Endothelial cell of umbilical vein (primary cell): Measurements from ENCODE around the gene LATS1. TPM values are rescaled to one million over a fixed set of nuclear protein-coding genes. Genes with fewer than 3 reads are reported as not detected.

Experiments used
- BruUV-seq: library from RNA; stranded (reverse); fragments of 400-500 nt; replicated peaks from 2 replicates; lab custom pipeline; 2021; lab: Mats Ljungman, UMichigan
- CTCF ChIA-PET: fragments of 300-600, 350-600 bp; sonication (Branson Sonifier 250); formaldehyde crosslinking; loops from one replicate; lab custom pipeline; 2021; ENCODE audit warnings: antibody characterized with exemption, inconsistent platforms; lab: Charles Lee
- POLR2A ChIA-PET: fragments of 300-600, 350-600 bp; sonication (Branson Sonifier 250); formaldehyde crosslinking; loops from one replicate; lab custom pipeline; 2021; ENCODE audit warnings: antibody characterized with exemption, inconsistent platforms; lab: Charles Lee
- DNase-seq: peaks from one replicate; pipeline ENCODE4 v3.0.0-alpha.2; 2011; ENCODE audit warnings: low read depth, low spot score
- FAIRE-seq: peaks from 2 replicates; lab custom pipeline; 2011; peaks lifted over from hg19 to GRCh38; lab: Jason Lieb, UNC
- H2AFZ ChIP-seq: 2 replicates; pipeline ENCODE4 v1.6.0; 2012; ENCODE audit warnings: low read depth, low read length, control low read depth, inconsistent platforms
- H3K27ac ChIP-seq: 2 replicates; pipeline ENCODE4 v1.5.1; 2011; ENCODE audit warnings: low read depth, mild to moderate bottlenecking, control low read depth, low read length, moderate library complexity; ENCODE audit not compliant: insufficient read depth
- H3K27me3 ChIP-seq, 2 experiments: 2 replicates each; pipeline versions ENCODE4 v1.6.0 to v1.6.1; 2011; ENCODE audit warnings: low read length in 2 of 2, mixed read lengths in 1 of 2; ENCODE audit not compliant: control insufficient read depth in 2 of 2, insufficient read depth in 2 of 2
- H3K36me3 ChIP-seq, 2 experiments: 2 replicates in 1 of 2; 3 replicates in 1 of 2; pipeline ENCODE4 v1.5.1; 2011; ENCODE audit warnings: low read length in 2 of 2, mild to moderate bottlenecking in 1 of 2, moderate library complexity in 1 of 2; ENCODE audit not compliant: control insufficient read depth in 2 of 2, insufficient read depth in 2 of 2; ENCODE audit errors: extremely low read depth in 1 of 2
- H3K4me1 ChIP-seq: 3 replicates; pipeline ENCODE4 v1.5.1; 2011; ENCODE audit warnings: mild to moderate bottlenecking, low read length; ENCODE audit not compliant: control insufficient read depth, insufficient read depth; ENCODE audit errors: extremely low read depth
- H3K4me2 ChIP-seq: 2 replicates; pipeline ENCODE4 v1.6.1; 2011; ENCODE audit warnings: low read length, control low read depth, mixed read lengths; ENCODE audit not compliant: insufficient read depth
- H3K4me3 ChIP-seq, 3 experiments: fragments of 200-600 bp in 1 of 3; sonication (generic), shearing (Covaris generic) in 1 of 3; replicated peaks in 1 of 3; 2 replicates each; pipeline ENCODE4 v1.5.1; 2011 to 2016; ENCODE audit warnings: control low read depth in 3 of 3, low read length in 3 of 3, mild to moderate bottlenecking in 2 of 3, inconsistent platforms in 1 of 3, low read depth in 1 of 3, moderate library complexity in 1 of 3; ENCODE audit not compliant: insufficient read depth in 1 of 3
- H3K79me2 ChIP-seq: 2 replicates; pipeline ENCODE4 v1.6.0; 2012; ENCODE audit warnings: low read length, inconsistent platforms; ENCODE audit not compliant: control insufficient read depth, insufficient read depth
- H3K9ac ChIP-seq: replicated peaks from 2 replicates; pipeline ENCODE3; 2011; ENCODE audit warnings: low read length, control low read depth; ENCODE audit not compliant: insufficient read depth; ENCODE audit errors: extremely low read depth
- H3K9me1 ChIP-seq: replicated peaks from 3 replicates; pipeline ENCODE4 v1.6.0; 2011; ENCODE audit warnings: mild to moderate bottlenecking, low read length; ENCODE audit not compliant: control insufficient read depth, insufficient read depth; ENCODE audit errors: extremely low read depth
- H3K9me3 ChIP-seq: replicated peaks from 2 replicates; pipeline ENCODE4 v1.5.1; 2012; ENCODE audit warnings: low read length, inconsistent platforms; ENCODE audit not compliant: control insufficient read depth, insufficient read depth
- H4K20me1 ChIP-seq: replicated peaks from 2 replicates; pipeline ENCODE3; 2011; ENCODE audit warnings: mild to moderate bottlenecking, low read length; ENCODE audit not compliant: control insufficient read depth, insufficient read depth; ENCODE audit errors: extremely low read depth
- CTCF ChIP-seq, 2 donors: IDR thresholded peaks; 1 replicate in 1 of 2; 2 replicates in 1 of 2; pipeline ENCODE4 v1.5.1; 2011; ENCODE audit warnings: low read length in 2 of 2, mild to moderate bottlenecking in 2 of 2, moderate library complexity in 2 of 2, control low read depth in 1 of 2, inconsistent platforms in 1 of 2, low read depth in 1 of 2; ENCODE audit not compliant: insufficient read depth in 1 of 2; ENCODE audit errors: extremely low read depth in 1 of 2
- EZH2 ChIP-seq: IDR thresholded peaks from 2 replicates; pipeline ENCODE4 v1.6.1; 2012; ENCODE audit warnings: borderline replicate concordance, low read depth, mild to moderate bottlenecking, moderate library complexity, low read length, inconsistent platforms; ENCODE audit not compliant: severe bottlenecking
- FOS ChIP-seq: IDR thresholded peaks from 2 replicates; pipeline ENCODE4 v1.6.1; 2011; ENCODE audit warnings: mild to moderate bottlenecking, low read length, moderate library complexity, borderline replicate concordance; ENCODE audit not compliant: insufficient read depth
- GATA2 ChIP-seq: IDR thresholded peaks from 2 replicates; pipeline ENCODE4 v1.7.0; 2011; ENCODE audit warnings: low read depth, mild to moderate bottlenecking, moderate library complexity, mixed read lengths, low read length; ENCODE audit not compliant: insufficient read length, insufficient read depth
- JUN ChIP-seq: IDR thresholded peaks from 2 replicates; pipeline ENCODE4 v1.6.1; 2011; ENCODE audit warnings: borderline replicate concordance, low read depth; ENCODE audit not compliant: insufficient read length, insufficient read depth
- MAX ChIP-seq: IDR thresholded peaks from 2 replicates; pipeline ENCODE4 v1.6.1; 2011; ENCODE audit not compliant: insufficient read depth, insufficient read length
- MYC ChIP-seq: IDR thresholded peaks from one replicate; pipeline ENCODE4 v1.6.1; 2011; ENCODE audit warnings: mild to moderate bottlenecking, low read depth, low read length
- POLR2A ChIP-seq: IDR thresholded peaks from 2 replicates; pipeline ENCODE4 v1.6.1; 2012; ENCODE audit warnings: low read depth, mild to moderate bottlenecking, control low read depth, low read length
- POLR2AphosphoS5 ChIP-seq: IDR thresholded peaks from 2 replicates; pipeline ENCODE4 v1.6.1; 2012; ENCODE audit warnings: low read depth, mild to moderate bottlenecking, control low read depth, low read length, moderate library complexity; ENCODE audit not compliant: insufficient read depth
- dilution Hi-C: fragments of 300-500 bp; cut with MboI; formaldehyde crosslinking; loops from one replicate; pipeline ENCODE4 v1.15.0; 2019; ENCODE audit warnings: low sequenced_read_pairs; ENCODE audit not compliant: extremely low pct_ligation_motif_present
- intact Hi-C: fragments of 100-400 bp; cut with micrococcal nuclease; formaldehyde crosslinking; loops from one replicate; pipeline ENCODE4 v1.10.0; 2022
- polyA plus RNA-seq, 4 experiments: library from polyadenylated mRNA; depleted of rRNA in 3 of 4; stranded (reverse) in 3 of 4; unstranded in 1 of 4; fragments of >200 nt; gene quantifications; 2 replicates each; pipeline versions ENCODE4 v1.2.1 to v1.2.3, GENCODE V29; 2011 to 2012; ENCODE audit warnings: missing spikeins in 1 of 4
- total RNA-seq: library from RNA; stranded (reverse); gene quantifications from 2 replicates; pipeline ENCODE4 v1.2.3, GENCODE V29; 2021

The LATS1 gene
- total and polyA plus RNA-seq, 2 donors (not counting 3 experiments of a cell fraction or from before 2014, with no cell fraction given): 8.4 to 27.6 TPM

DNA sequence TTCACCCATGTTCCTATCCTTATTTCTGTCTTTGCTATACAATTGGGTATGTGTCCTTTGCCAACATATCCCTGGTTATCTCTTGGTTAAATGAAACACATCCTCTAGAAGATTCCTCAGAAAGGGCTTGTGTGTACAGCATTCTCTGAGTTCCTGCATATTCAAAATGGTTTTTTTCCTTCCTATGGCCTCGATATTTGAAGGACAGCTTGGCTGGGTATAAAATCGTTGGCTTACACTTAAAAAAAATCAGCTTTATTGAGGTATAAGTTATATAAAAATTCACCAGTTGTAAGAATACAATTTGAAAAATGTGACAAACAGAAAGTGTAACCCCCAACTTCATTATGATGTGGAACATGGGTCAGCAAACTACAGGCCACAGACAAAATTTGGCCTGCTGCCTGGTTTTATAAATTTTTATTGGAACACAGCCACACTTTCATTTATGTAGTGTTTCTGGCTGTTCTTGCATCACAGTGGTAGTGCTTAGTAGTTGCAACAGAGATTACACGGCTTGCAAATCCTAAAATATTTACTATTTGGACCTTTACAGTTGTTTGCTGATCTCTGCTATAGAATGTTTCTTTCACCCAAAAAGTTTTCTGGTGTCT is 48.4 kb upstream of the LATS1 start:
- ChIA-PET POLR2A (no interaction called here), CTCF (no interaction called here)
- peaks cover 58% of the 10 kb centered on the region for H3K79me2 ChIP-seq
- H3K9me3 ChIP-seq: no peaks in the 10 kb centered on the region
- no peaks in the 10 kb centered on the region for H3K4me1 ChIP-seq
- FAIRE-seq (no peak), DNase-seq (peak; percentile 82)
- TF ChIP-seq GATA2 (no peak), EZH2 (no peak), JUN (no peak), MAX (no peak), CTCF (IDR thresholded peaks at IDR 0.05; ENCODE audit: extremely low read depth in 1 of 2, insufficient read depth in 1 of 2, low read depth in 1 of 2, low read length in 2 of 2) (no peak), MYC (no peak), FOS (no peak), POLR2A (no peak), POLR2AphosphoS5 (no peak)
- intact Hi-C loops: no loop called here
- no peak overlapping the region for H3K27ac ChIP-seq
- no peaks in the 10 kb centered on the region for H3K36me3 ChIP-seq
- no peak overlapping the region for H3K9ac ChIP-seq
- no peak overlapping the region for H3K4me3 ChIP-seq
- H3K9me1 ChIP-seq: no peaks in the 10 kb centered on the region
- peaks cover 2% of the 10 kb centered on the region for H4K20me1 ChIP-seq
- no TSS peak for BruUV-seq
- dilution Hi-C loops: no loop called here
- H3K27me3 ChIP-seq: no peaks in the 10 kb centered on the region
- H2AFZ ChIP-seq: no peak overlapping the region
- H3K4me2 ChIP-seq: no peak overlapping the region
